GM20431 (cell line): ENCODE results near the gene SMOC2.
"Not testable (repeated sequence)": the region's sequence is repeated elsewhere in the genome, so short reads cannot be mapped to it uniquely, and the experiment has no call there.

Experiments
- in situ Hi-C: fragments of 300-500 bp; cut with MseI, MboI; formaldehyde crosslinking; loops from one replicate; pipeline ENCODE4 v1.15.0; 2020; ENCODE audit warnings: low sequenced_read_pairs; ENCODE audit not compliant: unreplicated experiment

SMOC2 gene

GRCh38 chr6:168585441-168585840 is 144.5 kb downstream of the SMOC2 start:
- in situ Hi-C loops, result no loop called here

GRCh38 chr6:168589275-168589674 is 148.3 kb downstream of the SMOC2 start:
- in situ Hi-C loops, result no loop called here

GRCh38 chr6:168590406-168590805 is 149.4 kb downstream of the SMOC2 start:
- in situ Hi-C loops, result no loop called here

DNA sequence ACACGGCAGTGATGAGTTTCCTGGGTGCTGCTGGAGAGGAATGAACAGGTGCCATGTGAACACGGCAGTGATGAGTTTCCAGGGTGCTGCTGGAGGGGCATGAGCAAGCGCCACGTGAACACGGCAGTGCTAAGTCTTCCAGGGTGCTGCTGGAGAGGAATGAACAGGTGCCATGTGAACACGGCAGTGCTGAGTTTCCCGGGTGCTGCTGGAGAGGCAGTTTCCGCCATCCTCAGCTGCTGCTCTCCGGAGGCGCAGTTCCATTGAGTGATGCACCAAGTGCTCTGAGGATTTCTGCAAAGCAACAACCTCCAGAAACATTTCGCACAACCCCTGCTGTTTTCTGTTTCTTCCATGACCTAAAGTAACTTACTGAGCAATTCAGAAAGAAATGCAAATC is 155.4 kb downstream of the SMOC2 start:
- in situ Hi-C loops, result no loop called here

- in situ Hi-C loops, result no loop called here
These were observed 156.5 kb downstream of the SMOC2 start for GRCh38 chr6:168597471-168597875.

GRCh38 chr6:168598251-168599117 is 157.5 kb downstream of the SMOC2 start:
- in situ Hi-C loops, result no loop called here

DNA sequence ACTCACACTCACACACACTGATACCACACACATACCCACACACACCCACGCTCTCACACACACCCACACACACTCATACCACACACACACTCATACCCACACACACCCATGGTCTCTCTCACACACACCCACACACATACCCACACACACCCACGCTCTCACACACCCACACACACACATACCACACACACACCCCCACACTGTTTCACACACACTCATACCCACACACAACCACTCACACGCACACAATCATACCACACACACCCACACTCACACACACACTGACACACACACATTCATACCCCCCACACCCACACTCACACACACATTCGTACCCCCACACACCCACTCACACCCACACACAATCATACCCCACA is 158.1 kb downstream of the SMOC2 start:
- in situ Hi-C loops, result no loop called here

DNA sequence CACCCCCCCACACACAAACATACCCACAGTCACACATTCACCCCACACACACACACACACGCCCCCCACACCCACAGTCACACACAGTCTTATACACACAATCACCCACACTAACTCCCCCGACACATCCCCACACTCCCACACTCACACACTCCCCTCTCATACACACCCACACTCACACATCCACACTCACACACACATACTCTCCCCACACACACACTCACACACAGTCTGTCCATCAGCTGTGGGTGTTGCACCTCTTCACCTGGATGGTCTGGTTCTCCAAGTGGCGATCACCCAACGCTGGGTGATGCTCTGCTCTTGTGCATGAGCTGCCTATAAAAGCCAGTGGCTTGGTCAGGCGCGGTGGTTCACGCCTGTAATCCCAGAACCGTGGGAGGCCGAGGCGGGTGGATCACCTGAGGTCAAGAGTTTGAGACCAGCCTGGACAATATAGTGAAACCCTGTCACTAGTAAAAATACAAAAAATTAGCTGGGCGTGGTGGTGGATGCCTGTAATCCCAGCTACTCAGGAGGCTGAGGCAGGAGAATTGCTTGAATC is 158.9 kb downstream of the SMOC2 start:
- in situ Hi-C loops, result no loop called here

DNA sequence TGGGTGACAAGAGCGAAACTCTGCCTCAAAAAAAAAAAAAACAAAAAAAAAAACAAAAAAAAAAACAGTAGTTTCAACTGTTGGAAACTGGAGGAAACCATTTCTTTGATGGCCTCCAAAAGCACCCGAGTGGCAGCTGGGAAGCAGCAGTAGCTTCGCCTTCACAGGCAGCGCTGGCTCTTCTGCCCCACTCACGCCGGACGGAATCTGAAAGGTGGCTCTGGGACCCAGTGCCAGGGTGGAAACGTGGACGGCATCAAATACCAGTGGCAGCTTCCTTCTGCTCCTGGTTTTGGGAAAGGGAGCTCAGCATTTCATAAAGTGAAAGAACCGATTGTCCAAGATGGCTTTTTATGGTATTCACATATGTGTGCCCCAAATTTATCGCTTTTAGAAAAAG is 159.4 kb downstream of the SMOC2 start:
- in situ Hi-C loops, result no loop called here

DNA sequence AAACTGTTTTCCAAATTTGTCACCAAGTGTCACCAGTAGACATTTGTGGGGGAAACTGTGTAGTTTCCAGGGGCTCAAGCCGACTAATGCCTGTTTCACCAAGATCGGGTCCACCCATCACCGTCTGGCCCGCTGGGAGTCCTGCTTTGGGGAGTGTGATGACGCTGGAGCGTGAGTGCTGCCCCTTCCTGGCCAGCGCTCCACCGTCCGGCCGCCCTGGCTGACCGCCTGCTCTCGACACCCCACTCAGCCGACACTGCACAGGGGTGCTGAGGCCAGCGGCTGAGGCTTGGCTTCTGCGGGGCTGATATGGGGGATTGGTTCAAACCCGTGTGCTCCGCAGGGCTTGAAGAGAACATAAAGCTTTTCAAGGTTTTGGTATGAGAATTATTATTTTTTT is 160.1 kb downstream of the SMOC2 start:
- in situ Hi-C loops, result no loop called here

GRCh38 chr6:168601546-168601945 is 160.6 kb downstream of the SMOC2 start:
- in situ Hi-C loops, result no loop called here

- in situ Hi-C loops, result no loop called here
These were observed 161.6 kb downstream of the SMOC2 start for GRCh38 chr6:168602576-168602975.

DNA sequence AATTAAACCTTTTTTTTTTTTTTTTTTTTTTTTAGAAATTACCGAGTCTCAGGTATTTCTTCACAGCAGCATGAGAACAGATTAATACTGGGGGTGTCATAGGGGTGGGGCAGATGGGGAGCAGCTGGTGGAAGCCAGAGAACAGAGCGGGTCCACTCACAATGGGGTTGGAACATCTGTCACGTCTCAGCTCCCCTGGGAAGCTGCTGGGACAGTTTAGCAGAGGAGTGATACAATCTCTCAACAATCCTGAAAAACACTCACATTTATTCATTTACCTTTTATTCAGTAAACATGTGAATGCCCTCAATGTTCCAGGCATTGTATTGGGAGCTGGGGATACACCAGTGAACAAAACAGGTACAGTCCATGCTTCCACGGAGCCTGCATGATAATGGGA is 162.2 kb downstream of the SMOC2 start:
- in situ Hi-C loops, result no loop called here

DNA sequence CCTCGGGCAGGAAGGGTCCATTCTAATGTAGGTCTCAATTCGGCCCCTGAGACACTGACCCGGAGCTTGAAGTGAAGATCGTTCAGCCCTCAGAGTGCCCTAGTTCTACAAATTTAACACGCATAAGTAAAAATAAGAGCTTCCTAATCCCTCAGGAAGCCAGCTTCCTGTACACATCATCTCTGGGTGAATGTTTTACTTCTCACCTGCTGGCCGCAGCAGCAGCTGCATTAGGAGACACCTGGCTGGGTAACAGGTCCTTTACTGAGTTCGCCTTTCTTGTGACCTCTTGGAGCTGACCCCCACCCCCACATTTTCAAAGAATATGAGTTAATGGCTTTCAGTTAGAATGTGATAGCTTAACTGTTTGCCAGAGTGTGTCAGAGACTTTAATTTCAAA is 165.0 kb downstream of the SMOC2 start:
- in situ Hi-C loops, result no loop called here

DNA sequence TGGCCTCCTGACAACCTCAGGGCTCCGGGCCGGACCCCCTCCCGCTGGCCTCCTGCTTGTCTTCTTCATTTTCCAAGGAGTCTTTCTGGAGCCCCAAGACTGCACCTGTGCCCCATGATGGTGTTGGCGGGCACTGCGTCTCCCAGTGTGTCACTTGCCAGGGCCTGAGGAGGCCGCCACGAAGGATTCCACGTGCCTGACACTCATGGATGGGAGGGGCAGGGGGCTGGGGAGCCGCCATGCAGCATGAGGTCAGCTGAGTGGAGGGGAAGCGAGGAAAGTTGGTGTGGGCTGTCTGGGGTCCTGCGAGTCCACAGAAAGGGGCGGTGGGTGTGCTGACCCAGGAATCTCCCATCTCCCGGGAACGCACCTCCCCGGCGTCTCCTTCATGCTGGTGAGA is 165.7 kb downstream of the SMOC2 start:
- in situ Hi-C loops, result no loop called here

GRCh38 chr6:168607272-168608112 is 166.5 kb downstream of the SMOC2 start:
- in situ Hi-C loops, result no loop called here

DNA sequence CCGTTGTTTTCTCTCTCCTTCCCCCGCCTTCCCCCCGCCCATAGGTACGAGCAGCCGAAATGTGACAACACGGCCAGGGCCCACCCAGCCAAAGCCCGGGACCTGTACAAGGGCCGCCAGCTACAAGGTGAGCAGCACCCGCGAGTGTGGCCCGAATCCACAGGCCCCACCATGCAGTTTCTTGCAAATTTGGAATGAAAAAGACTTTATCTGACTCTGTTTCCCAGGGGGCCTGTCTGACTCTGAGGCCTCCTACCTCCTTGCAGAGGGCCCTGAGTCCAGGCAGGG is 167.1 kb downstream of the SMOC2 start:
- in situ Hi-C loops, result no loop called here

DNA sequence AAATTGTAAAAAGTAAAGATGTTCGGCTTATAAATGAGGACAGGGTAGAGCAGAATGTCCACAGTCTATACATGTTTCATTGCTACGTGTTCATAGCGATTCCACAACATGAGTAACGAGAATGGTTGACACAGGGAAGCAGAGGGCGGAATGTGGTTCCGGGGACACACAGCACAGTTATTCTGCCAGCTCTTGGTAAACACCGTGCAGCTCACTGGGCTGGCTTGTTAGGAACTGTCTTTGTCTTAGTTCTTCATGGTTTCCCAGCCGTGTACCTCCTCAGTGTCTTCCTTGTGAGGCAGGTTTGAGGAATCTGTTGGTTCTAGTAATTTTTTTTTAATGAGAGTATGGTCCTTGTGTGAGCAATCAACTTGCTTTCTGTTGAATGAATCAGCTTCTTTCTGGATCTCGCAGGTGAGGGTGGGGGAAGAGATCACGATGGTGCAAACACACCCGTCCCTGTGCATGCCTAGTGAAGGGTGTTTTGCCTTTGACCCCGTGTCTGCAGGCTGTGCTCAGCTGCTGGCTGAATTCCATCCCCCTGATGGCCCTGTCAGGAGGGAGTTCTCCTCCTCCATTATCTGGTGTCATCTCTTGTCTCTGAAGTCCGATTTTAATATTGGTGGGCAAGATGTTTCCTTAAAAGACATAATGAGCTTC is 168.2 kb downstream of the SMOC2 start:
- in situ Hi-C loops, result no loop called here

DNA sequence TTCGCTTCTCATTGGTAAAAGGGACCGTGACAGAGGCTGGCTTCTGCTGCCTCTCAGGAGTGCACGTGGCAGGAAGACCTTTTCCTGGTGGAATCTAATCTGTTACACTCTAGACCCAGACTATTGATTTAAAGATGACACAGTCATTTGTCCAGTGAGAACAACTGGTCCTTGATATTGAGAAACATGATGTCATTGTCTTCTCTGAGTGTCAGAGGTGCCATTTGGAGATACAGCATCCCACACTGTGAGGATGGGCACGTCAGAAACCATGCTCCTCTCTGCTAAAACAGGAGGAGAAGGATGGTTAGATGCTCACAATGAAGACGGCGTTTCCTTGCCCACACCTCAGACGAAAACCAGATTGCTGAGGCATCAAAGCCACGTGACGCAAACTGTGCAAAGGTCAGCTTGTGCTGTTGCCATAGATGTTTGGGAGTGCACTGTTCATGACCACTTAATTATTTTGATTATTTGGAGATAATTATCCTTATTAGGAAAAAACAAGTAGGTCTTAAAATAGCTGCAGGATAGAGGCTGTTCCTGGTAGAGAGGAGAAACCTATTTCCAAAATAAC is 169.0 kb downstream of the SMOC2 start:
- in situ Hi-C loops, result no loop called here

- in situ Hi-C loops, result not testable (repeated sequence)
These were observed 170.0 kb downstream of the SMOC2 start for GRCh38 chr6:168610966-168611365.
